Vagina (tissue), 2 donors: ENCODE results near the gene PKLR. TPM values are rescaled to one million over a fixed set of nuclear protein-coding genes. Genes with fewer than 3 reads are reported as not detected.
A peak's percentile ranks its signal among the peaks of the same experiment; 100 is the strongest.

Source experiments
- DNase-seq, 2 donors: peaks; one replicate each; pipeline ENCODE4 v3.0.0-alpha.2; 2017; ENCODE audit errors: extremely low spot score in 2 of 2
- H3K27ac ChIP-seq: fragments of 200-600 bp; sonication (generic); one replicate; pipeline ENCODE4 v1.5.1; 2019
- H3K27me3 ChIP-seq: fragments of 200-600 bp; sonication (generic); one replicate; pipeline ENCODE4 v1.5.1; 2019
- H3K36me3 ChIP-seq, 2 donors: fragments of 200-600 bp; sonication (generic); one replicate each; pipeline ENCODE4 v1.5.1; 2017 to 2019
- H3K4me1 ChIP-seq: fragments of 200-600 bp; sonication (generic); one replicate; pipeline ENCODE4 v1.5.1; 2019
- H3K4me3 ChIP-seq, 2 donors: fragments of 200-600 bp; sonication (generic); 1 replicate in 1 of 2; 2 replicates in 1 of 2; pipeline ENCODE4 v1.5.1; 2016 to 2019
- H3K9me3 ChIP-seq: fragments of 200-600 bp; sonication (generic); one replicate; pipeline ENCODE4 v1.5.1; 2019
- POLR2A ChIP-seq, 2 donors: fragments of 450-650 bp; IDR thresholded peaks; one replicate each; pipeline ENCODE4 v1.6.1; 2017; ENCODE audit warnings: antibody characterized with exemption in 2 of 2, mild to moderate bottlenecking in 2 of 2, moderate library complexity in 2 of 2
- POLR2AphosphoS5 ChIP-seq, 2 donors: sonication (generic); formaldehyde crosslinking; IDR thresholded peaks; one replicate each; pipeline ENCODE4 v1.9.0; 2017; ENCODE audit warnings: antibody characterized with exemption in 2 of 2, mild to moderate bottlenecking in 2 of 2, low read depth in 1 of 2; ENCODE audit not compliant: insufficient read depth in 1 of 2
- intact Hi-C: fragments of 100-400 bp; cut with DNase I; formaldehyde crosslinking; loops from one replicate; pipeline ENCODE4 v1.15.1; 2023
- total RNA-seq: library from RNA; depleted of rRNA; stranded (reverse); fragments of >200 nt; gene quantifications from one replicate; pipeline ENCODE4 v1.2.3, GENCODE V29; 2016
- TF ChIP-seq, protein P1 (sequence below), 3 experiments: fragments of 450-650 bp in 2 of 3; fragments of 200-600 bp in 1 of 3; sonication (generic) in 1 of 3; IDR thresholded peaks; one replicate each; pipeline ENCODE4 v1.5.1; 2017 to 2019; ENCODE audit warnings: antibody characterized with exemption in 3 of 3, mild to moderate bottlenecking in 2 of 3, moderate library complexity in 2 of 3

The PKLR gene
- total RNA-seq, 1 donor from 2014 or later: not detected

DNA sequence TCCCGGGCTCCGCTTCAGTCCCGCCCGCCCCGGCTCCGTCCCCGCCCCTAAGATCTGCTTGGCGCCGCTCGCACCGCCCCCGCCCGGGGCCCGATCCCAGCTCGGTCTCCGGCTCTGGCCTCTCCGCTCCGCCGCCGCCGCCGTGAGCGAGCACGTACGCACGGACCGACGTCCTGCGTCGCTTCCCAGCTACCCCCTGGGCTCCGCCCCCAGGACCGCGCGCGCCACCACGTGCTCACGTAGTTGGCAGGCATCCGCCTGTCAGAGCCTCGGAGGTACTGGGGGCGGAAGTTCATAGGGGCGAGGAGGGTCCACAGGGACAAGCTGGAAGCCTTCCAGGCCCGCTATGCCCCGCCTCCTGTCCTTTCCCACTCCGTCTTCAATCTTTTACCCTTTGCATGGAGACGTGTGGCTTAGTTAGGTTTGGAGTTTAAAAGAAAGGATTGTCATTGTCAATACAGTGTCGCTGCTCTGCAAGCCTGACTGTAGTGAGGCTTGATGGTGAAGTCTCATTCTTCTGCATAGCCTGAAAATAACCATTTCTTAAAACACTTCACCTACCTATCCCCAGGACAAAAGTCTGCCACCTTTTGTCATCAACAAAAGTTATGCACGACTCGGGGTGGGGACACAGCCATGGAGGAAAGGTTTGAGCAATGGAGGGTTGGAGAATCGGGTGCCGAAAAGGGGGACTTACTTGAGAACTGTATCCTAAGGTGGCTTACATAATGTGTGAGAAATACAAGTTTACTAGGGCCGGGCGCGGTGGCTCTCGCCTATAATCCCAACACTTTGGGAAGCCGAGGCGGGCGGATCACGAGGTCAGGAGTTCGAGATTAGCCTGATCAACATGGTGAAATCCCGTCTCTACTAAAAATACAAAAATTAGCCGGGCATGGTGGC is 27.6 kb downstream of the PKLR start, which contains the start of gene CLK2:
Gene CLK2, minus strand, starts transcription at position 162 of the 903 bp plus-strand sequence. CDS start 2,527 bp downstream, outside the sequence.
- Histone ChIP-seq H3K4me3 (peak within 1 kb of the TSS; percentile 81 to 83), H3K36me3 (peaks cover 5 to 23% of the 10 kb centered on the region in 2 donors), H3K27me3 (no peaks in the 10 kb centered on the region), H3K27ac (peak within 1 kb of the TSS; percentile 93), H3K9me3 (no peaks in the 10 kb centered on the region), H3K4me1 (peaks cover 32% of the 10 kb centered on the region)
- intact Hi-C loops: no loop called here
- TF ChIP-seq, protein P1, sequence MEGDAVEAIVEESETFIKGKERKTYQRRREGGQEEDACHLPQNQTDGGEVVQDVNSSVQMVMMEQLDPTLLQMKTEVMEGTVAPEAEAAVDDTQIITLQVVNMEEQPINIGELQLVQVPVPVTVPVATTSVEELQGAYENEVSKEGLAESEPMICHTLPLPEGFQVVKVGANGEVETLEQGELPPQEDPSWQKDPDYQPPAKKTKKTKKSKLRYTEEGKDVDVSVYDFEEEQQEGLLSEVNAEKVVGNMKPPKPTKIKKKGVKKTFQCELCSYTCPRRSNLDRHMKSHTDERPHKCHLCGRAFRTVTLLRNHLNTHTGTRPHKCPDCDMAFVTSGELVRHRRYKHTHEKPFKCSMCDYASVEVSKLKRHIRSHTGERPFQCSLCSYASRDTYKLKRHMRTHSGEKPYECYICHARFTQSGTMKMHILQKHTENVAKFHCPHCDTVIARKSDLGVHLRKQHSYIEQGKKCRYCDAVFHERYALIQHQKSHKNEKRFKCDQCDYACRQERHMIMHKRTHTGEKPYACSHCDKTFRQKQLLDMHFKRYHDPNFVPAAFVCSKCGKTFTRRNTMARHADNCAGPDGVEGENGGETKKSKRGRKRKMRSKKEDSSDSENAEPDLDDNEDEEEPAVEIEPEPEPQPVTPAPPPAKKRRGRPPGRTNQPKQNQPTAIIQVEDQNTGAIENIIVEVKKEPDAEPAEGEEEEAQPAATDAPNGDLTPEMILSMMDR (IDR thresholded peaks at IDR 0.05): peak in 1 of 3 experiments; percentile 45
- TF ChIP-seq POLR2A (IDR thresholded peaks at IDR 0.05): peak in 1 of 2 donors; percentile 82
- peak; percentile 93 for TF ChIP-seq POLR2AphosphoS5 (IDR thresholded peaks at IDR 0.05; ENCODE audit: insufficient read depth in 1 of 2, low read depth in 1 of 2)
- peak in 1 of 2 donors; percentile 95 for DNase-seq

DNA sequence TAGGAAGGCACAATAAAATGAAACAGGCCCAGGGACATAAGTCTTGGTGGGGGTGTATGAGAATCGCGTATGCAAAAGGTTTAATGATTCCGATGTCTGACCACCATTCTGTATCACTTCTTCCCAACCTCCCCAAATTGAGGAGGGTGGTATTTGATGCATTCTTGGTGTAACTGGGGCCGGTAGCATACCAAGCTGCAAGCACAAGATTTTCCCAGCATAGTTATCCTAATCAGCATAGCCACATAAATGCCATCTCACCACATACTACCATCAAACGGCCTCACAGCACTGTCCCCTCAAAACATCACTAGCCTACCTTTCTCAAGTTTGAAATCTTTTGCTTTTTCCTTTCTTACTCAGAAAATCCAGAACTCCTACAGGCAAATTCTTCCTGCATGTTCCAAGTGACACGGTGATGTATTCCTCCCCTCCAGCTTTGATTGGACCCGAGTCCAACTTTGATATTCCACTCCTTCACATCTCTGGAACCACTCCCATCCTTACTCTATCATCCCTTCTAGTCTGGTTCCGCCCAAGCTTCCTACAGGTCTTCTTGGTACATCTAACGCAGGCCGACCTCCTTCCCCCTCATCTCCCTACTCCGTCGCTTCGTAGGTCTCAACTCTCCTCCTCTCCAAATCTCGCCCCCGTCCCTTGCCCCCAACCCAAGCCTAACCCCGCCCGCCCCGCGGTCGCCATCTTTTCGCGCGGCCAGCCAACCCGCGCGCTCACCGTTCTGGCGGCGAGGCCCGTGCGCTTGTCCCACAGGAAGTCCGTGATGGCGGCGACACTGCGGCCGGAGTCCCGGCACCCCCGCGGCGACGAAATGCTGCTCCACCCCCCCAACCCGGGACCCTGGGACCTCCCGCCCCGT is 28.5 kb downstream of the PKLR start:
- H3K27me3 ChIP-seq: no peaks in the 10 kb centered on the region
- H3K27ac ChIP-seq: peak overlapping the region; percentile 93
- H3K4me1 ChIP-seq: peaks cover 24% of the 10 kb centered on the region
- peaks cover 5 to 32% of the 10 kb centered on the region in 2 donors for H3K36me3 ChIP-seq
- no peak for DNase-seq
- peak overlapping the region; percentile 81 to 83 for H3K4me3 ChIP-seq
- TF ChIP-seq, protein P1 (IDR thresholded peaks at IDR 0.05): no peak
- intact Hi-C loops: no loop called here
- no peaks in the 10 kb centered on the region for H3K9me3 ChIP-seq

DNA sequence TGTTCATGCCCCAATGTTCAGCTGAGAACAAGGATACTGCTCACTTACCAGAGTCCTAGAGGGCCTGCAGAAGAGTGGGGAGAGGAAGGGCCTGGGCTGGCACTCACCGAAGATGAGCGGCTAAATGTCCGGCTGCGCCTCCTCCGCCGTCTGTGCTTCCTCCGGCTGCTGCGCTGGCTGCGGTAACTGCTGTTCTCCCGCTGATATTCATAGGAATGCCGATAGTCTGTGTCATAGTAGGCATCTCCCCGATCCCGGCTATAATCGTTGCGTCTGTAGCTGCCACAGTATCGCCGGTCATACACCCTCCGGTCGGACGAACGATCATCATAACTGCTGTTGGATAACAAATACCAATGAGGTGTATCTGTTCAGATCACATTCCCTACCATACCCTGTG is 31.9 kb downstream of the PKLR start:
- Histone ChIP-seq H3K4me1 (peaks cover 22% of the 10 kb centered on the region), H3K27ac (no peak overlapping the region), H3K27me3 (no peaks in the 10 kb centered on the region), H3K36me3 (peaks cover 5 to 64% of the 10 kb centered on the region in 2 donors), H3K9me3 (no peaks in the 10 kb centered on the region), H3K4me3 (no peak overlapping the region)
- DNase-seq: no peak
- intact Hi-C loops: no loop called here
- TF ChIP-seq POLR2AphosphoS5 (IDR thresholded peaks at IDR 0.05; ENCODE audit: insufficient read depth in 1 of 2, low read depth in 1 of 2): no peak
- no peak for TF ChIP-seq POLR2A (IDR thresholded peaks at IDR 0.05)
- TF ChIP-seq, protein P1 (IDR thresholded peaks at IDR 0.05): no peak

DNA sequence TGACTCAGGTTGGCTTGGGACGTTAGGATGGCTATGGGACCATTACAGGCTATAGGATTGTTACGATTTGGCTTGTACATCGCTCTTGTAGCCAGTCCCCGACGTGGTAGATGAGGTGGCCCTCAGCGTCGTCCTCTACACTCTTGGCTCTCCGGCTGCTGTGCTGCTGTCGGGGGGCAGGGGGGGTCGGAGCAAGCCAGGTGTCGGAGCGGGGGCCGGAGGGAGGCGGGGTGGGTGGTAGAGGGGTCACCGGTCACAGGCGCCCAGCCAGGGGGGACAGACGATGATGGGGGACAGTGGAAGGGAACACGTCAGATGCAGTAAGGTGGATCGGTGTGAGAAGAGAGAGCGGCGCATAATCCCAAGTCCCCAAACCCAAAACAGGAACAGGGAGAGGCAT is 32.6 kb downstream of the PKLR start:
- Histone ChIP-seq H3K27ac (no peak overlapping the region), H3K4me1 (peaks cover 18% of the 10 kb centered on the region), H3K4me3 (no peak overlapping the region), H3K27me3 (no peaks in the 10 kb centered on the region), H3K36me3 (peaks cover 5 to 70% of the 10 kb centered on the region in 2 donors), H3K9me3 (no peaks in the 10 kb centered on the region)
- no peak for DNase-seq
- intact Hi-C loops: no loop called here
- TF ChIP-seq POLR2A (IDR thresholded peaks at IDR 0.05) (no peak), POLR2AphosphoS5 (IDR thresholded peaks at IDR 0.05; ENCODE audit: insufficient read depth in 1 of 2, low read depth in 1 of 2) (no peak)
- TF ChIP-seq, protein P1 (IDR thresholded peaks at IDR 0.05): no peak
